CD4-positive, alpha-beta T cell treated with Interferon gamma for 1 hour (primary cell): ENCODE results near the gene ADRA2A.

Source experiments
- DNase-seq: peaks from one replicate; pipeline ENCODE4 v3.0.0-alpha.2; 2020

ADRA2A gene

DNA sequence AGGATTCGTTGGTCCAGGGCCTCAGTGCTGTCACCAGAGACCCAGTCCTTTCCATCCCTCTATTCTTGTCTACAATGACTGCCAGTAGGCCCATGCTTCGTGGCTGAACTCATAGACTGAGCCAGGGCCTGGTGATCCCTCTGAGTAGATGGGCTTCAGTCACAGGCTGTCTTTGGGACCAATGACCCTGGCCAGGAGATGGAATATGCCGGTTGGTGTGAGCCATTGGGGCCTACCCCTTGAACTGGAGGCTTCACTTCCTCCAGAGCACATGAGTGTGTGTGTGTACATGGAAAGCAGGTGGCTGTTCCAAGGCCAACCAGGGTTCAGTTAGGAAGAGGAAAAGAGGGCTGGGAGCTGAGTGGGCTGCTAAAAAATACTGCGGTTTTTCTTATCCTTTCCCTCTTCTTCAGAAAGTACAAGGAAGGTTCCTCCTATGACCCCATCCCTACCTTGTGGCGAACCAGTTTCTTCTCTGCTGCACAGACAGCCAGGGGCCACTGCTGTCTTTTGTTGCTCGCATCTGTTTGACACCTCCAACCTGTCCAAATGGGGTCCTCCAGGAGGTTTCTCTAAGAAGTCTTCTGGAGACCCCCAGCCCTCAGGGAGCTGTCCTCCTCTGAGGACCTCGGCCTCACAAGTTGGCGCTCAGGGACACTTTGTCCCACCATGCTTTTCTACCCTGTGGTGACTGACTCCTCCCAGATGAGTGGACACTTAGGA, 36.6 kb downstream of the ADRA2A start:
- no peak for DNase-seq

- DNase-seq = no peak
These were observed 37.3 kb downstream of the ADRA2A start for GRCh38 chr10:111113961-111114757.

DNA sequence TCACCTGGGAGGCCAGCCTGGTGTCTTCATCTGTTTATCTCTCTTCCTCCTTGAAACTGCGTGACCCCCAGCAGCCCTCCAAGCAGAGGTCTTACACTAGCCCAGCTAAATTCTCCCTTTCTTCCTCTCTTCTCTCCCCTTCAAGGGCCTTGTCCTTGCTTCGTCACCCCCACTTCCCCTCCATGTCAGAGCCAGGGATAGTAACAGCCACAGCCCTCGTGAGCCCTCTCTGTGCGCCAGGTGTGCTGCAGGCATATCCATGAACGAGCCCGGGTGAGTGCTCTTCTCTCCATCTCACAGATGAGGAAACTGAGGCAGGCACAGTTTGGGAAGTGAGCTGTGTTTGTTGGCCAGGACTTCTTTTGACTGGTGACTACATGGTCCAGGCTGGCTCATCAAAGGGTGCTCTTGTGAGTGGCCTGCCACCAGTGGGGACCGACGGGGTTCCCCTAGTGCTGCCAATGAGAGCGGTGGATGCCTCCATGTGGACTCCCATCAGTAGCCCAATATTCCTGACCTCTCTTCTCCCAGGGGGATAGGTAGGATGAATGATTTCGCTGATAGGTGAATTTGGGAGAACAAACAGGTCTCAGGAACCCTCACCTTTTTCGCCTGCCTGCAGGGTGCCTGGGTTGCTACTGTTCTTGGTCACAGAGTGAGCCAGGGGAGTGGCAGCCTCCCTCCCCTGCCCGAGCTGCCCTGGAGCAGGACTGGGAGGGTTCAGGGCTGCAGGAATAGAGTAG, 38.1 kb downstream of the ADRA2A start:
- DNase-seq = no peak

DNA sequence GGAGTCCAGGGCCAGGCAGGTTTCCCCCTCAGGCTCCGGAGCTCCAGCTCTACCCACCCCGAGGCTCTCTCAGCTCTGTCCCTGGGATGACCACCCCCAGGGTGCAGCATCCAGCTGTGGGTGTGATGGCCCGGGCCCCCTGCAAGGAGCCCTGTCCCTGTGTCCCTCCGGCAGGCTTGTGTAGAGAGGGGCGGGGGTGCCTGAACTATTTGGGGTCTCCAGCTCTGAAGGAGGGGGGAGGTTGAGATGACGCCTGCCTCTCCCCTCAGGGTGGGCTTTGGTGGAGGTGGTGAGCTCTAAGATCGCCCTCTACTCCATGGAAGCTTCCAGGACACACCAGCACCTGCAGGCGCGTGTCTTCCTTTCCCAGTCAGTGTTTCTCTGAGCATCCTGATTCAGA, 39.4 kb downstream of the ADRA2A start:
- no peak for DNase-seq

DNA sequence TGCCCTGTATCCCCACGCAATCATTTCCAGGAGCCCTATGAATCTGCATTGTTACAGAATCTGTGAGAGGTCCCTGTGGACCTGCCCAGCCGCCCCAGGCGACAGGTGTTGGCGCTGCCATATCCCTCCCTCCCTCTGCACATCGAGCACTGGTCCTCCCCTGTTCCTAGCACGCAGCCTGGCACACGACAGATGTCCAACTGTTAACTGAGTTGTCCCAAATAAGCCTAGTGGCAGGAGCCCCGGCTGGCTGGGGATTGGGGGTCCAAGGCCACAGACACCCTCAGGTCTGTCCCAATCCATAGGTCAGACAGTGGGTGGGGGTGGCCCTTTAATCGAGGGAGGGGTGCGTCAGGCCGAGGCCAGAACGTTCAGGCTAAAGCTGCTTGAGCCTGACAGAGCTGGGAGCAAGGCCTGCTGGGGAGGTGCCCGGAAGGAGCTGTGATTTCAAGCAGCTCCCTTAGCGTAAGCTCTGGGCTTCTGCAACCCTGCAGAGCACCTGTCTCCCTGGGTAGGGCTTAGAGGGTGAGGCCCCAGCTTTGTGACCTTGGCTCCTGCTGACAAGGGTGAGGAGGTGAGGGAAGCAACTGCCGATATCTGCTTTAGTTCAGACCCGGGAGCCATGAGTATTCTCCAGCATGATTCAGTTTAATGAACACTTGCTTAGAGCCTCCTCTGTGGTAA, 40.1 kb downstream of the ADRA2A start:
- no peak for DNase-seq

DNA sequence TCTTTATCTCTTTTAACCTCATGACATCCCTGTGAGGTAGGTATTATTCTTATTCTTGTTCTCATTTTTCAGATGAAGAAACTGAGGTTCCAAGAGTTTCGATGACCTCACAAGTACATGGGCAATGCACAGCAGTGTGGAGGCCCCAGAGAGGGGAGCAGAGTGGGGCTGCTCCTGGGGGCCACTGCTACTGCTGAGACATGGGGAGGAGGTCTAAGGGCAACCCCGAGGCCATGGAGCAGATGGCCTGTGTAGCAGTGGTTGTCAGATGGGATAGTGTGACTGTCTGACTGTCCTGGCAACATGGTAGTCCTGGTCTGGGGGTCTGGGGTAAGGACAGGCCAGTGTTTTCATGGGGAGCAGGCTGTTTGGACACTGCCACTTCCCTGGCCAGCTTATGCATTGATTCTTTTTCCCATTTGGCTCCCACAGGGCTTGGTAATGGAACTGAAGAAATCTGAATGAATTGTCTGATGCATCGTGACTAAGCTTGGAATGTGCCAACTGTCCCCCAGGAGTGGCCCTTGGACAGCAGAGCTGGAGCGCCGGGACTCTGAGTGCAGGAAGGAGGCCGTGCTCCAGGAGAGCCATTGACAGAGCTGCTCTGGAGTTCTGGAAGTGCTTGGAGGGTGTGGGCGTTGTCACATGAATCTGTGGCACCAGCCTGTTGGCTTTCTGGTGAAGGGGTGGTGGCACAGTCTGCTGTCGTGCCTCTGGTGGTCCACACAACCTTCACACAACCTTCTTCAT, 40.9 kb downstream of the ADRA2A start:
- DNase-seq = no peak

- no peak for DNase-seq
These were observed 41.9 kb downstream of the ADRA2A start for GRCh38 chr10:111118758-111119157.

DNA sequence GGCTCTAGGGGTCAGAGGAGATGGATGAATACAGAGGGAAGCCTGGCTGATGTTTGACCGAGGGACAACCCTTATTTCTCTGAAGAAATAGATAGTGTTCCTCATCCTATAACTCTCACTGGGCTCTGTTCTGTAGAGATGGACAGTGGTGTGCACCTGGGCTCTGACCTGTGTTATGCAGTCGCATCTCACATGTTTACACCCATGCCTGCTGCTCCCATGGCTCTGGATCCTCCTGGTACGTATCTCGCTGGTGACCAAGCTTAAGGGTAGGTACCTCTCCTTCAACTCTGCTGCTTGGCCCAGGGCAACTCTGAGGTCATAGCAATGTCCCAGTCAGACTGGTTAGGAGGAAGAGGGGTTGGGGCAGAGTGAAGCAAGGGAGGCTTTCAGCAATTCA, 42.8 kb downstream of the ADRA2A start:
- DNase-seq = no peak

- no peak for DNase-seq
These were observed 45.3 kb downstream of the ADRA2A start for GRCh38 chr10:111122127-111122526.

DNA sequence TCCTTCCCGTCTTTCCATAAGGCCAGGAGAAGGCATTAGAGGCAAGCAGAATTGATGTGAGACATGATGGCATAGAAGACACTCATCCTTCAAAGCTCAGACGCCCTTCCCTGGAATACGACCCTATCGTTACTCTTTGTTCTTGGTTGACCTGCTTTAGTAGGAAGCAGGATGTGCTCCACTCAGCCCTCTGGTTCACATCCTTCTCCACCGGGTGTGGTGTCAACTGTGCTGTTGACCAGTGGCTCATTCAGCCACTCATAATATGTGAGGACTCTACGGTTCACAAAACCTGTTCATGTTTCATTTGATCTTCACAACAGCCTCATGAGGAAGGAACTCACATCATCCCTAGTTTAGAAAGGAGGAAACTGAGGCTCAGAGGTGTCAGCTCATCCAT, 47.1 kb downstream of the ADRA2A start:
- DNase-seq = no peak

GRCh38 chr10:111125102-111125501, 48.3 kb downstream of the ADRA2A start:
- DNase-seq = no peak

GRCh38 chr10:111126077-111126476, 49.2 kb downstream of the ADRA2A start:
- DNase-seq = no peak

DNA sequence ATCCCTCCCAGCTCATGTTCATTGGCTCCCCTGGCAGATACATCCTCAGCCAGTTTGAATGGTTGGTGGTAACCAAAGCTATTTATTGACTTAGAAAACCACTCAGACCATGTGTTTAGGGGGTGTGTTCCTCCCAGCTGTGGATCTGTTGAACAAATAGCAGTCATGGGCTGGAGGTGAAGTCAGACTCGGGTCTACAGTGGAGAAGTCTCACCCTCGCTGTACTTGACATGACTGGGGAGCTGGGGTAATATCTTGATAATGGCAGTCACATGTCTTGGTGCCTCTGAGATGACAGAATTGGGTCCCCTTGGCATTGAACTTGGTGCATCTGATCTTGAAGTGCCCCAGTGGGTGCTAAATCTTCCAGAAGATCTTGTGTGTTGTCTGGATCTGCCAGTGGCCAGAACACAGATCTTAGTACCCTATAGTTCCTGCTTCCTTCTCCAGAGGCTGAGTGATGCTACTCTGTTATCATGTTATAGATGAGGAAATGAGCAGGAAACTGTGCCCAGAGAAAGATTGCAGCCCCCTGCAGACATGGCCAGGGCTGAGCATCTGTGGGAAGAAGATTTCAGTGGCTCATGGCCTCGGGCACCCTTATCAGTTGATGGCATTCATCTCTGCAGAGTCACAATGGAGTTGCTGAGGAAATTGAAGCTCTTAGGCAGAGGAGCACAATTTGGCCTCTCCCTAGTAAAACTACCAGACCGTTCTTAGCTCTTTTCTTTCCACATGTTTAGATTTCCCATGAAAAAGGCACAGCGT, 50.4 kb downstream of the ADRA2A start:
- no peak for DNase-seq

DNA sequence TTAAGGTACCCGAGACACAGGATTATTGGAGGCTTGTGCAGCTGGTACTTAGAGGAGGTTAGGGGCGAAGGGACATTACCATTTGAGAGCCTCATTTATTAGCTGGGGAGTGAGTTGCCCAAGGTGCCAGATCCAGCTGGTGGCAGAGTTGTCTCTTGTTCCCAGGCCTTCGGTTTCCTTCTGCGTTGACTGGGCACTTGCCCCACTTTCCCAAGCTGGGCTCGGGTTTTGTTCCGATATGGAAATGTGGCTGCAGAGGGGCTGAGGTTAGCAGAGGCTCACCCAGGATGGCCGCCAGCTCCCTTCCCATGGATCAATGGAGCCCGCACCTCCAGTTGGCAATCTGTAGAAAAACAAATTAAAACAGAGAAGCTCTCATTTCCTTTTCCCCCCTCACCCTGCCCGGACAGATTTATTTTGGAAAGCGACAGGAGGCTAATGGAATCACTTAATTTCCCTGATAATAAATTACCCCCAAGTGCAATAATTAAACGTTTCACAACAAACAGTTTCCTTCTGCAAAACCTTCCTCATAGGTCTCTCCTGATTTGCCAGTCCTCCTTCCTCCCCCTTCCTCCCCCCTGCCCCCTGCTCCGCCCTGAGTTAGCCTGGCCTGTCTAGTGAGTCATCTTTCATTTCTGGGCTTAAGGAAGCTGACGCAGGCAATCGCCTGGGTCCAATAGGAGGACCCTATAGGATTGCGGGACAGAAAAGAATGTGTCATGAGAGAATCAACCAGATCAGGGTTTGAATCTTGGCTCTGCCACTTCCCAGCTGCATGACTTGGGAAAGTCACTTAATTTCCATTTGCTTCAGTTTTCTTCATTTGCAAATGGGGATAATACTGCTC, 51.7 kb downstream of the ADRA2A start:
- peak; percentile 37 for DNase-seq

- no peak for DNase-seq
These were observed 52.5 kb downstream of the ADRA2A start for GRCh38 chr10:111129363-111129762.

- DNase-seq = no peak
These were observed 53.6 kb downstream of the ADRA2A start for GRCh38 chr10:111130471-111130870.
